PC-9 (cell line): ENCODE data around the gene RNF10.

Source experiments
- EZH2 ChIP-seq: fragments of 200-600 bp; sonication (generic); IDR thresholded peaks from 2 replicates; pipeline ENCODE4 v1.8.0; 2017; ENCODE audit warnings: antibody characterized with exemption, low read depth
- TF ChIP-seq, protein P1 (sequence below): fragments of 200-600 bp; sonication (generic); conservative IDR thresholded peaks from 2 replicates; pipeline ENCODE4 v1.6.1; 2017; ENCODE audit warnings: mixed run types, antibody characterized with exemption, mild to moderate bottlenecking, moderate library complexity

DNA sequence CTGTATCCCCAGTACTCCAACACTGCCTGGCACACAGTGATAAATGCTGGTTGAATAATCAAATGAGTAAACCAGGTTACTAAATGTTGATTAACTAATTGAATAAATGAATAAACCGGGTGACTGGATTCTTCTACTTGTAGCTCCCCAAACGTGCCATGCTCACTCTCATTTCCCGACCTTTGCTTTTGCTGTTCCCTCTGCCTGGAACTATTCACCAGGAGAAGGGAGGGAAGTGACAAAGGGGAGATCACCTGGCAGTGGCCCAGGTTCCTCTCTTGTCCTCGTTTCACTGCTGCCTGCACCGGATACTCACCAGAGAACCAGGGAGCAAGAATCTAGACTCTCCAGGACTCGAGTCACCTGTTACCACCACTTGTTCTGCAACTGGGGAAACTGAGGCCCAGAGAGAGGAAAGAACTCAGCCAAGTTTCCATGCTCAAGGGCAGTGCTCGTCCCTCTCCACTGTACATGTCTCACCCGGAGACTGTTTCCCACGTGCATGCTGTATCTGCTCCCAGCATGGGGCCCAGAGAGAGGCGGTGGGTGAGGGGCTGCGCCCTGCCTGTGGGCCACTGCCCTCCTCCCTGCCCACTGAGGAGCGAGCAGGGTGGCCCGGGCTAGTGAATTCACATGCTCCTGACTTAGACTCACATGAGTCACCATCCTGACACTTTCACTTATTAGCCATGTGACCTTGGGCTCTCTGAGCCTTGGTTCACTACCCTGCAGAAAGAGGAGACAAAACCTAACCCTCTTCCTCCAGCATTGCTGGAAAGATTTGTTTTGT is 64.7 kb downstream of the RNF10 start:
- TF ChIP-seq, protein P1, sequence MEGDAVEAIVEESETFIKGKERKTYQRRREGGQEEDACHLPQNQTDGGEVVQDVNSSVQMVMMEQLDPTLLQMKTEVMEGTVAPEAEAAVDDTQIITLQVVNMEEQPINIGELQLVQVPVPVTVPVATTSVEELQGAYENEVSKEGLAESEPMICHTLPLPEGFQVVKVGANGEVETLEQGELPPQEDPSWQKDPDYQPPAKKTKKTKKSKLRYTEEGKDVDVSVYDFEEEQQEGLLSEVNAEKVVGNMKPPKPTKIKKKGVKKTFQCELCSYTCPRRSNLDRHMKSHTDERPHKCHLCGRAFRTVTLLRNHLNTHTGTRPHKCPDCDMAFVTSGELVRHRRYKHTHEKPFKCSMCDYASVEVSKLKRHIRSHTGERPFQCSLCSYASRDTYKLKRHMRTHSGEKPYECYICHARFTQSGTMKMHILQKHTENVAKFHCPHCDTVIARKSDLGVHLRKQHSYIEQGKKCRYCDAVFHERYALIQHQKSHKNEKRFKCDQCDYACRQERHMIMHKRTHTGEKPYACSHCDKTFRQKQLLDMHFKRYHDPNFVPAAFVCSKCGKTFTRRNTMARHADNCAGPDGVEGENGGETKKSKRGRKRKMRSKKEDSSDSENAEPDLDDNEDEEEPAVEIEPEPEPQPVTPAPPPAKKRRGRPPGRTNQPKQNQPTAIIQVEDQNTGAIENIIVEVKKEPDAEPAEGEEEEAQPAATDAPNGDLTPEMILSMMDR: no peak
- TF ChIP-seq EZH2: no peak
